GM18861 (cell line): ENCODE data around the gene C6orf89.

Experiments used
- ATAC-seq: cut with Tn5 transposase; IDR thresholded peaks from one replicate; pipeline ENCODE4 v1.9.1; 2021; ENCODE audit not compliant: unreplicated experiment

Gene C6orf89, protein sequence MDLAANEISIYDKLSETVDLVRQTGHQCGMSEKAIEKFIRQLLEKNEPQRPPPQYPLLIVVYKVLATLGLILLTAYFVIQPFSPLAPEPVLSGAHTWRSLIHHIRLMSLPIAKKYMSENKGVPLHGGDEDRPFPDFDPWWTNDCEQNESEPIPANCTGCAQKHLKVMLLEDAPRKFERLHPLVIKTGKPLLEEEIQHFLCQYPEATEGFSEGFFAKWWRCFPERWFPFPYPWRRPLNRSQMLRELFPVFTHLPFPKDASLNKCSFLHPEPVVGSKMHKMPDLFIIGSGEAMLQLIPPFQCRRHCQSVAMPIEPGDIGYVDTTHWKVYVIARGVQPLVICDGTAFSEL

DNA sequence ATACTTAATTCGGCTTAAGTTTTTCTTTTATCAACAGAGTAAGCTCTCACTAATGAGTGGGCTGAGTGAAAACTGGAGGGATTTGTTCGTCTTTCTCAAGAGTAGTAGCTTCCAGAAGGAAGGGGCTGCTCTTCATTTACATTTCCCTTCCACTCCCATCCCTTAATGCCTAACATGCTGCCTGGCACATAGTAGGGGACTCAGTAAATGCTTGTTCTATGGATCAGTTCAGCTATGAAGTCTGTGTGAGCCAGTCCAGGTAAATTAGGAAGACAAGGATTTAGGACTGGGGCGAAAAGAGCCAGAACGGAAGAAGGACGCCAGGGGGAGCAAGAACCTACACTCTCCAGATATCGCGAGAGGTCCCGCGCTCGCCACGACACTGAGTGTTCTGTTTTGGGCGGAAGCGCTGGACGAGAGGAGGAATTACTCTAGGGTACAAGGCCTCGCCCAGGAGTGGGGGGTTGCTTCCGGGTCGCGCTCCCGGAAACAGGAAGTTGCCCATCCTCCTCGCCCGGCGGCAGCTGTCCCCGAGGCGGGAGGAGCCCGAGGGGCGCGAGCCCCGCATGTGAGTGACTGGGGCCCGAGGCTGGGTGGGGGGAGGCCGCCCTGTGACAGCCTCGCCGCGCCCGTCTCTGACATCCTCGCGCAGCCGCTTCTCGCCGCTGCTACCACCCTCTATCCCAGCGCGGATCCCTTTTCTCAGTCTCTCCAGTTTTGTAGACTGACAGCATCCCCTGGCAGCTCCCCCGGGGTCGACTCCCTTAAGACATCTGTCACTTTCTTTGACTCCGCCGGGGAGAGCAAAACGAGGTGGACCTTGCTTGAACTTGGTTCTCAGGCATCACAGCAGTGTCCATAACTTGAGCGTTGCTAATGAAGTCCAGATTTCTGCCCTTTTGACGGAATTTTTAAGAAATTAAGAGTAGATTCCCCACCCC is at the start of gene C6orf89:
C6orf89 (plus strand) TSS at position 492 of the 941 bp plus-strand sequence. CDS start 13,493 bp downstream, outside the sequence.
- peak; percentile 89 for ATAC-seq

DNA sequence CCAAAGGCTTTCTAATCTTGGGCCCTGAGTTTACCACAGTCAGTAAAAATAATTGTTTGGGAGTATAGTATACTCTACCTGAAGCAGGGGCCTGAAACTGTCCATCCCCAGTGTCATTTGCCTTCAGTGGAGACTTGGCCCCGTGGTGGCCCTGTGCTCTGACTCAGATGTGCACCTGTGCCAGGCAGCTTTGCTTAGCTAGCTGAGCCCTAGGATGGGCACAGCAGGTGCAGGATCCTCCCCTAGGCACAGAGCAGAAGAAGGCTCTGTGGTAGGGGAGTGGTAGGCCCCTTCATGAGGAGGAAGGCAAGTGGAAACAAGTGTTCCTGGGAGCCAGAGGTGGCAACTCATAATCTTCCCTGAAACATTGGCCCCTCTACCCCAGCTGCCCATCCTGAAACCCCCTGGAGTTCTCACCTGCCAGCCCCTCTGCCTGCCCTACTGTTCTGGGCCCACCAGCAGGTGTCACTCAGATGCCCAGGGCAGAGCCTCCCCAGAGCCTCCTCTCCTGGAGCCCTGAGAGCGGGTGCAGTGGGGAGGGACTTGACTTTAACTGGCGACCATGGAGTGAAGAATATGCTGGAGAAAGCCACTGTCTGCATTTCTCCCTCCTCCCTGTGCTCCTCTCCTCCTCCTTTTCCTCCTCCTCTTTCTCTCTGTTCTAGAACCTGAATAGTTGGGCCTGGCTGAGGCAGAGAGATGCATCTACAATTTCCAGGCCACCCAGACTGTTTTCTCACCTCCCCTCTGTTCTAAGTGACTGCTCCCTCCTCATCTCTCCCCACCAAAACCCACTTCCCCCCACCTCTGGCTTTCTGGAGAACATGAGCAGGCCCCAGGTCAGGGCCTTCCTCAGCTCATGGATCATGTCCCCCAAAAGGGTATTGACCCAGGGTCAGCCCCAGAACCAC is 49.4 kb upstream of the C6orf89 start:
- ATAC-seq = no peak

DNA sequence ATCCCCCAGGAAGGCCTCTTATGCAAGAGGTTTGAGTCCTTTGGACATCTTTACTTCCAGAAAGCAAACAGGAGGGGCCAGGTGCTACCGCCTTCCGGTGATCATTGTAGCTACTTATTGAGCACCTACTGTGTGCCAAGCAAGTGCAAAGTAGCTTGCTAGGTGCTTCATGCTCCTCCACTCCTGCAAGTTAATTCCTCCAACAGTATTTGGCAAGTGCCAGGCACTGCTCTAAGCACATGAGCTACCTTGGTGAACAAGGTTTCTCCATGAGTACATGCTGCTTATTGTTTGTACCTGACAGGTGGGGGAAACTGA is 48.8 kb upstream of the C6orf89 start:
- no peak for ATAC-seq

DNA sequence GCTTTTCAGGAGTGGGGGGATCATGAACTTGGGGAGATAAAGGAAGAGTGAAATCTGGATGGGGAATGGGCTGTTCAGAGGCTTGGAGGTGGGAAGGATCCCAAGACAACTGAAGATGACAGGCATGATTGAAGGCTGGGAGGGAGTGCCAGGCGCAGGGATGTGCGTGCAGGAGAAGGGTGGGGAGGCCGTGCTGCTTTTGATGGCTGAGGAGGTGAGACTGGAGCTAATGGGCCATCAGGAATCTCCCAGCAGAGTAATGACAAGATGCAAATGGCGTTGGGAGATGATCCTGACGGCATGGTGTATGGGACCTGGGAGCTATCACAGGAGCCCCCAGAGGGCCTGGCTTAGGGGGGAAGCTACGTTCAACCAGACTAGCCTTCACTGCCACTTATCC is 48.1 kb upstream of the C6orf89 start:
- no peak for ATAC-seq

DNA sequence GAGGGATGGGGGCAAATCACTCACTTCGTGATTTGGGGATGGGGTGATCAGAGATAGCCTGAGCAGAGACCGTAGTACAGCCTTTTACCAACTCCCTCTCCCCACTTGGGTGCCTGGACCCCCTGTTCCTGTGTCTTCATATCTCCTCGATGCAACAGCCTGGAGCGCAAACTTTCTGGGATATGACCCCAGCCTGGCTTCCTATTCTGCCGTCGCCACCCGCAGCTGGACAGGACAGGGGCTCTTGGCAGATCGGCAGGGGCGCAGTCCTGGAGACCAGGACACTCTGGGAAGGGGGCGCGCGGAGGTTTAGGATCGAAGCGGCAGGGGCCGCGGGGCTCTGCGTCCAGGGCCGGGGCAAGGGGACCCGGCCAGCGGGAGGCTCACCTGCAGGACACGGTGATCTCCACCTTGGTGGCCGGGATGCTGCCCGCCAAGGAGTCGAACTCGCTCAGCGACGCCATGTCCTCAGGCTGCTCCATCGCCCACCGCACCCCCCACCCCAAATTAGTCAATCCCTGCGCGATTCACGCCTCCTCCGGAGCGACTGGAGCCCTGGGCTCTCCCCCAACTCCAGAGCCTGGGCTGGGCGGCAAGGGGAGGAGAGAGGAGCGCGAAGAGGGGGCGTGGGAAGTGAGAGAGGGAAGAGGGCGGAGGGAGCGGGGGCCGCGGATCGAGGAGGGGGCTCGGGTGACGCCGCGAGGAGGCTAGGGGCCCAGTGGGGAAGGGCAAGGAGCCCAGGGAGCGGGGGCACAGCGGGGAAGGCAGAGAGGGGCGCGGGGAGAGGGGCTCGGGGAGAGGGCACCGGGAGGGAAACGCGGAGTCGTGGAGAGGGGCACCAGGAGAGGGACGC is 46.6 kb upstream of the C6orf89 start, which contains the start of gene CPNE5:
CPNE5 (minus strand) TSS at position 549 of the 853 bp plus-strand sequence; CDS start at position 482, 67 bp downstream.
- ATAC-seq = no peak

DNA sequence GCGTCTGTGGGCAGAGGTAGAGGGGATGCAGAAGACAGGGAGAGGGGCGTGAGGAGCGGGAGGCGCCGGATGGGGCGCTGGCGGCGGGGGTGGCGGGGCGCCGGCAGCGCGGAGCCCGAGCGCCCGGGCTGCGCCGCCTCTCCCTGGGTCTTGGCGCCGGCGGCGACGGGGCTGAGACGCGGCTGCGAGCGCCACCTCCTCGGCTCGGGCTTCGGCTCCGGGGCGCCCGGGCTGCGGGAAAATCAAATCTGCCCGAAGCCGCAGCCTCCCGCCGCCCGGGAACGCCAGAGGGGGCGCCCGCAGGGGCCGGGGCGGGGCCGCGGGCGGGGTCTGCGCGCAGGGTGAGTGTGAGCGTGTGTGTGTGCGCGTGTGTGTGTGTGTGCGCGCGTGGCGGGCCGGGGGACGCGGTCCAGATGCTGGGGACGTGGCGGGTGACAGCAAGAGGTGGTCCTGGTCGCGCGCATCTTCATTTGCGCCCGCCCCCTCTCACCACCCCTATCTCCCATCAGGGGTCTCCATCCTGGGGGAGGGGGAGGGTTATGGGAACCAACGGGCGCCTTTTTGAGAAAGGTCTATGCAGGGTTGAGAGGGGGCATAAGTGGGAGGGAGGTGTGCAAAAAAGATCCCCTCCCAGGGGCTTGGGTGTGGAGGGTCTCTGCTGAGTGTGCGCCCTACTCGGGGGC is 45.9 kb upstream of the C6orf89 start:
- no peak for ATAC-seq

DNA sequence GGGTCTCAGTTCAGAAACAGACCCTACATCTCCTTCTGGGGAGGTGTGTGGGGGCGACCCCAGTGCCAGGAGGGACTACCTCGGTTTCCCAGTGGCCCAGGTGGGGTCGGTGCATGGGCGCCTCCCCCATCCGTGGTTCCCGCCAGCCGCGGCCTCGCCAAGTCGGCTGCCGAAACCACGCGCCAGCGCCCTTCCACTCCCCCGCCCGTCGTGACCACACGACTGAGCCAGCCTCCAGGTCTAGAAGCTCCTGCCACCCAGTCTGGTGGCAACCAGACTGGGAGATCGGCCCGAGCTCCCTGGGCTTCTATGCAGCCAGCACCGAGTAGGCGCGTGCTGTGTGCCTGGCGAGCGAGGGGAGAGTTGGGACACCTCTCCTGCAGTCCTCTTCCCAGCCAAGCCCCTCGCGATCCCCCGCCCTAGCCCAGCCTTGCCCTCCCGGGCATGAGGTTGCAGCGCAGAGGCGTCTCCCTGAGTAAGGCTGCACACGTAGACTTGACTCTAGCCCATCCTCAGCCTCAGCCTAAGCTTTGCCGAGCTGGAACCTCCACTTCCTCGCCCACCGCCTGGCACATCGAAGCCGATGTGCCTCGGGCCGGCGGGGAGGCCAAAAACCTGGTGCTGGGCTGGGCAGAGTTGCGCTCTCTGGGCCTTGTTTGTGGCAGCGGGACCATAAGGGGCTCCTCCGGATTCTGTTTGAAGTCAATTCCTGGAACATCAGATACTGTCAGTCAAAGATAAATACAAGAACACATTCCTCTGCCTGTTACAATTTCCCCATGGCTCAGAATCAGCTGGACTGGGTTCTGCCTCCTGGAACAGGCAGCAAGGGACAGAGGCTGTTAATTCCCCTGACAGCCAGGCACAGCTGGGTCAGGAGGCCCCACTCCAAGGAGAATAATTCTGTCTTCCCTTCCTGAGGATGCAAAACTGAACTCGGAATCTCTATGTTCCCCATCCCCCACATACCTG is 45.0 kb upstream of the C6orf89 start:
- ATAC-seq = no peak

DNA sequence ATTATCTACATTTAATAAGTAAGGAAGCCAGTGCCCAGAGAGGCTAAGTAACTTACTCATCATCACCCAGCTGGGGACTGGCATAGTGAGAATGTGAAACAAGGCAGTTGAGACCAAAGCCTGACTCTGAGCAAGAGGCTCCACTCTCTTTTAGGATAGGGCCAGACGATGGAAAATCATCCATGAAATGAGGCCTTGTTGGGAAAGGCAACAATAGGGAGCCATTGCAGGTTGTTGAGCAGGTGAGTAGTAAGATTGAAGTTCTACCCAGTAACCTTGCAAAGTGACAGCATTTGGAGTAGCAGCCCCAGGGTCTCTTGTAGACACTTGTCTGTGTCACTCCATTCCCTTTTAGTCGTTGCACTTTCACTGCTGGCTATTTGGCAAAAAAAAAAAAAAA is 44.0 kb upstream of the C6orf89 start:
- ATAC-seq = no peak

DNA sequence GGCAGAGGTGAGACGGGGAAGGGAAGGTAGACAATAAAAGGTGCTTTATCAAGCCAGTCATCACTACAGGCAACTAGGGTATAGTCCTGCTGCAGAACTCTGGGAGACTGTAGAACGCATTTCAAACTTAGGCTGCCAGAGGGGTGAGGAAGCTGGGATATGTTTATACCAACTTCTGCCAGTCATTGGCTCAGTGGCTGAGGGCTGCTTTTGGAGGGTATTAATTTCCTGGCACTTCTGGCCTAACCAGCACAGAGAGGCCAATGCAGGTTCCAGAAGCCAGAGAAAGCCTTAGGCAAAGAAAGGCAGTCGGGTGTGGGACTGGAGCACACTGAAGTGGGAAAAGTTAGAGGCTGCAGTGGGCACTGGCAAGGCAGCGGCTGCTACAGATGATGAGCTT is 42.6 kb upstream of the C6orf89 start:
- no peak for ATAC-seq

DNA sequence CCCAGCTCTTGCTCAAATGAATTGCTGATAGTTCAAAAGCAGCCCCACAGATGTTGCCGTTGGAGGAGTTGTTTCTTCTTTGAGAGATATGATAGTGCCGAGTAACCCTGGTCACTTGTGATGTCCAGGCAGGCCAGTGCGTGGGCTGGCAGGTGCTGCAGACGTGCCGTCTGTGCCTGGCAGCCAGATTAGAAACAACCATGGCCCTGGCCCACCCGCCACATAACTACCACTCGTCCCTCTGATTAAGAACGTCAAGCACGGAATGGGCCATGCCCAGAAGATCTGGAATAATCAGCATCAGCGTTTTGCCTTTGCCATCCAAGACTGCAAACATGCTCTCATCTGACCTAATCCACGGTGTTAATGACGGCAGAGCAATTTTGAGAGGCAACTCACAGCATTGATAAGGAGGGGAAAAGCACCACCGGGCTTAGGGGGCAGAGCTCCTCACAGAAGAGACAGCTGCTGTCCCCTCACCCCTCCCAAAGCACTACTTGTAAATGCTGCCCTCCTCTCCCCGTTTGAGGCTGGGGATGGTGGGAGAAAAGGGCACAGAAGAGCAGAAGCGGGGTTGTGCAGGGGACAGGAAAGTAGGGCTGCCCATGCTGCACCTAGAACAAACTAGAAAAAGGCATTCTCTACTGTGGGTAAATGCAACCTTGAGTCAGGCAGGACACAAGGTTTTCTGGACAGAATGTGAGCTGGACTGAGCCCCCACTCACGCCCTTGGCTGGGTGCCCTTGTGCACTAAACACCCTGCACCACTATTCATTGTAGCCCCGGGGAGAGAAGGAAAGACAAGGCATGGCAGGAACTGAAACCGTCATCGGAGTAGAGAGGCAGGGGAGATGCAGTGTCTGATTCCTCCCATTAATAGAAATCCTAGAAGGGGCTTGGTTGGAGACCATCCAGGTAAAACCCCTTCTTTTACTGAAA is 41.3 kb upstream of the C6orf89 start:
- ATAC-seq = no peak

DNA sequence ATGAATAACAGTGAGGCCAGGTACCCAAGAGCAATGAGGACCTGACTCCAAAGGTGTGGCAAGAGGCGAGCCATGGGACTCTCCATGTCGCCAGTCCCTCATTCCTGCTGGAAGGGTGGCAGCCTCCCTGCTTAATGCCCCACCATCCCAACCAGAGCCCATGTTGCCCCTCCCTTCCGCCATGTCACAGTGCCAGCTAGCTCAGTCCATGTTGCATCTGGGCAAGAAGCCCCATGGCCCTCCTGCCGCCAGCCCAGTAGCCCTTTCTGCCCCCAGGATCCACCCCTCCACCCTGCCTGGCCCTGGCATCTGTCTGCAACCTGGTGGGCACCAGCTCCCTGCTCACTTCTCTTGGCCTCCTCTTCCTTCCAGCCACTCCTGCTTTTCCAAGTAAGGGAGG is 40.5 kb upstream of the C6orf89 start:
- no peak for ATAC-seq

DNA sequence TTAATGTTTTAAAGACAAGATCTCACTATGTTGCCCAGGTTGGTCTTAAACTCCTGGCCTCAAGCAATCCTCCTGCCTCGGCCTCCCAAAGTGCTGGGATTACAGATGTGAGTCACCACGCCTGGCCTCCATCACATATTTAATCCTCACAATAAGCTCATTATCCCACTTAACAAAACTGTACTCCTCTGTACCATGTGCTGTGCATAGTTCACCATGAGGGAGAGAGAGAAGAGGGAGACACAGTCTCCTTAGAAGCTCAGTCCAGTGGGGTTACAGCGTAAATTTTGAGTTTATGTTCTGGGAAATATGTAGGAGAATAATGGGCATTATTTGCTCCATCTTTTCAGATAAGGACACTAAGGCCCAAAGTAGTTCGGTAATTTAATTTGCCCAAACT is 38.6 kb upstream of the C6orf89 start:
- no peak for ATAC-seq

DNA sequence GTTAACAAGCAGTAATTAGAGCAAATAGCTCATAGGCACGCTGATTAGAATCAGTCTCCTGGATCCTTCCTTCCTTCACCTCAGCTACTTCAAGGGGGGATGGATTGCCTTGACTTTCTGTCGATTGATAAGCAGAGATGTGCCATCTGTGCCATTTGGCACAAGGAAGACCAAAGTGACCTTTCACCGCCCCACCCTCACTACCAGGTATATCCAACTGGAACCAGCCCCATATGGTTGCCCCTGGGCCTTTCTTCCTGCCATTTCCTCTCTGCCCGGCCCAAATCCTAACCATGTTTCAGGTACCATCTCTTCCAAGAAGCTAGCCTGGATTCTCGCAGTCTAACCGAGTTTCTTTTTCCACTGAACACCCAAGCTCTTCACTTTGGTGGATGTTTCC is 37.8 kb upstream of the C6orf89 start:
- no peak for ATAC-seq

DNA sequence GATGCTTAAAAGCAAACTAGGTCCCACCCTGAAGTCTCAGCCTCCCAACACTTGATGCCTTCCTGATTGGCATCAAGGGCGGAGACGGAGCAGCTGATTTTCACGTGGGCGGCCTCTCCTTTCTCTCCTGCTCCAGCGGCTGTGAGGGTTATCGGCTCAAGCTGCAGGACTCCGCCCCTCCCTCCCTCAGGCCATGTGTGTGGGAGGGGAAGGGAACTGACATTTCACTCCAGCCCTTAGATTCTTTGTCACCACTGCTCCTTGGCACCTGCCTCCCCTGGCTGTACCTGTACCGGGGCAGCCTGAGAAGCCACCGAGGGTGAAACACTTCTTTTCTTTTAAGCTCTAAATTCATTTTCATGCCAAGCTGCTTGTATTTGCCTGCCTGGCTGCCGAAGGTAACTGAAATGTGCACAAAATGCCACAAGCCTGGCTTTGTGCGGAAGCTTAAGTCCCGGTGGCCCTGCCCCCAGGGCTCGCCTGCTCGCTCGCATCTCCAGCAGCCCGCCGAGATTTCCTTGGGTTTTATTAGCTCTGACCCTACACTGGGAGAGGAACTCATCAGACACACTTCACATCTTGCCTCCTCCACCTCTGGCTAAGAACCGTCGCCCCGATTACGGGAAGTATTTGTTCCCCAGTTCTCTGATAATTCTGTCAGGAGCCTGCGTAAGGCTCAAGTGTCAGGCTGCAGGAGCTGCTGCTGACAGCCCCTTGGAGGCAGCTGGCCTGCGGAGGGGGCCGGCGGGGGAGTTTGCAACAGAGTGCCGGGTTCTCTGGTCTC is 36.9 kb upstream of the C6orf89 start:
- ATAC-seq = no peak

DNA sequence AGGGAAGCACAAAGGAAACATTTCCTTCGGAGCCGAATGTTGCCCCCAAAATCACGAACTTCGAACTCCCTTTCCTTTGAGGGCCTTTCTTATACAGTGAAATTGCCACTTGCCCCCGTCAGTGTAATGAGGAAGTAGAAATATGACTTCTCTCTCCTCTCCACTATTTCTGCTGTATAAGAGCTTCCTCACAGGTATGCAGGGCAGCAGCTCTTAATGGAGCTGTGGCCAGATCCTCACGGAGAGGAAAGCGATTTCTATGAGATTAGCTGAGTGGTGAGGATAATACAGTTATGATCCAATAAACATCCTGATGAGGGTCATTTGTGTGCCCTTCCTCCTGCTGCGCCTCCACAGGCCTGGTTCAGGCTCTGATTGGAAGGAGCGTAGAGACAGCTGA is 35.7 kb upstream of the C6orf89 start:
- no peak for ATAC-seq

DNA sequence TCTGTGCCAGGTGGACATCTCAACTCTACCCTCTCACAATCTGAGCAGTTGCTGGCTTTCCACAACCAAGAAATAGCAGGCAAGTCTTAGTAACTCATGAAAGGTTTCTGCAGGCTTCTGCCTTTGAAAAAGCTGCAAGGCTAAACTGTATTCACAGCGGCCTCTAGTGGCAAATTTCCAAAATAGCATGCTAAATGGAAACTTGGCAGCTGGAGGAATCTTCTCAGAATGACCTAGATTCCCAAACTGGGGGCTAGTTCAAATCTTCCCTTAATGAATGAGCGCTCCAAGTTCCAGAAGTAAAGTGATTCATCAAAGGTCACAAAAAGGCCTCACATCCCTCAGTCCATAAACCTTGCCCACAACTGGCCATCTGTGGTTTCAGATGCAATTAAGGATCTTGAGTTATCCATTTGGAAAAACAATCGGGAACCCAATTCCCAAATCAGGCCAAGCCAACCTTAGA is 34.6 kb upstream of the C6orf89 start:
- no peak for ATAC-seq
